Right kidney (tissue), 1 donor: ENCODE measurements around the gene SLCO2A1.

Experiments used
- DNase-seq: peaks from one replicate; pipeline ENCODE4 v3.0.0-alpha.2; 2016

Gene SLCO2A1

DNA sequence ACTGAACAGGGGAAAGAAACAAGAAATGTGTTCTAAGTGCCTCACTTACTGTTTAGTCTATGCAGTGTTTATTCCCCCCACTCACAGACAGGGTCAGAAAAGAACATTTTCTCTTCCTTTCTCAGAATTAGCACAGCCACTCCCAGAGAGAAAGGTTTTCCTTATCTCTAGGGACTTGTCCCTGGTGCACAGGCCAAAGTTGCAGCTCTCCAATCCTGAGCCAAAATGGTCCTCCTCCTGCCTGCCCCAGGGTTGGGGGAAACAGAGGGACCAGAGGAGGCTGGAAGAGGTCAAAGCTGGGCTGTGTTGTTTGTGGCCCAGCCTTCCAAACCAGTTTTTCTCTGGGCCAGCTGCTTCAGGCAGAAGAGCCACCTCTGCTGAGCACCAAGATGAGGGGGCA is 146.1 kb downstream of the SLCO2A1 start:
- no peak for DNase-seq

DNA sequence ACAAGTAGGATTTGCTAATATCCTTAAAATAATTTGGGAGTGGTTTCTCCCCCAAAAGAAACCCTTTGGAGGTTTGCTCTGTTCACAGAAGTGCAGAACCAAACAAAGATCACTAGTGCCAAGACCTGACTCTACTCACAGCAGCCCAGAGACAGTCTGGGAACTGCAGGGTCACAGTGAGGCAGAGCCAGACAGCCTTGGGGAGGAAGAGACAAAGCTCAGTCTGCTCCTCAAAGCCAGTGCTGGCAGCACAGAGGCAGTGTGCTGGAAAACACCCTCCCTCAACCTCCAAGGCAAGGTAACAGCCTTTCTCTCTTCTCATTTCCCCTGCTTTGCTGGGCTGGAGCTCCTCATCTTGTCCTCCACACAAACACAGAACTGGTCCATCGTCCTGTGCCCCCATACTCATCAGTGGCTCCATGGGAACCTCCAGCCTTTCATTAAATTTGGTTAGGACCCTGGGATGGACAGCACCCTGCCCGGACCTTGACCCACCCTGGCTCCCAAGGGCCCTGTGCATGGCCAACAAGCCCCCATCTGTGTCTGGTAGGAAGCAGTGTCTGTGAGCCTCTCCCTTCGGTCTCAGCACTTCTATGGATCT is 146.6 kb downstream of the SLCO2A1 start:
- no peak for DNase-seq

DNA sequence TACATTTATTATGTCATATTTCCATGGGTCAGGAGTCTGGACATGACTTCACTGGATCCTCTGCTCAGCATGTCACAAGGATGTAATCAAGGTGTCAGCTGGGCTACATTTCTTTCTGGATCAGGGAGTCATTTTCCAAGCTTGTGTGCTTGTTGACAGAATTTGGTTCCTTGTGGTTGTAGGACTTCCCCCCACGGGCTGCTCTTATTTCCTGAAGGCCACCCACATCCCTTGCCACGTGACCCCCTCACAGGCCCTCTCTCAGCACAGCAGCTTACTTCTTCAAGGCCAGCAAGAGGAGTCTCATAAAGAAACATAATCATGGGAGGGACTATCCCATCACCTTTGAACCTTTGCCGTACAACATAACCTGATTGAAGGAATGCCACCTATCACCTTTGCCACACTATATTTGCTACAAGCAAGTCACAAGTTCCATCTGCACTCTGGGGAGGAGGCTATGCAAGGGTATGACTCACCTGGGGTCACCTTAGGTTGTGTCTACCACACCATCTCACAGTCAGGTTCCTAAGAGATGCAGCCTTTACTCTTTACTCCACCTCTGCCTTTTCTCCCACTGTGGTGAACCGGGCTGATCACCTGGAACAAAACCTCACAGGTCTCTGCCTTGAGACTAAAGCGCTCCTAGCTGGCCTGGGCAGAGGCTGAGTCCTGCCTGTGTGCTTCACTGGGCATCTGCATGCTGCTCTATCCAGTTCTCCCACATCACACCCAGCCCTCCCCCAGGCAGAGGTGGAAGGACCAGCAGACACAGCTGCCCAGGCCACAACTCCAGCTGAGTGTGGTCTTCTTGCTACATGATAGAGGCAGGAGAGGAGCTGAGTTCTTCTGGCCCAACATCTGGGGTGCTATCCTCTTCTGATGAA is 147.5 kb downstream of the SLCO2A1 start:
- DNase-seq: no peak

DNA sequence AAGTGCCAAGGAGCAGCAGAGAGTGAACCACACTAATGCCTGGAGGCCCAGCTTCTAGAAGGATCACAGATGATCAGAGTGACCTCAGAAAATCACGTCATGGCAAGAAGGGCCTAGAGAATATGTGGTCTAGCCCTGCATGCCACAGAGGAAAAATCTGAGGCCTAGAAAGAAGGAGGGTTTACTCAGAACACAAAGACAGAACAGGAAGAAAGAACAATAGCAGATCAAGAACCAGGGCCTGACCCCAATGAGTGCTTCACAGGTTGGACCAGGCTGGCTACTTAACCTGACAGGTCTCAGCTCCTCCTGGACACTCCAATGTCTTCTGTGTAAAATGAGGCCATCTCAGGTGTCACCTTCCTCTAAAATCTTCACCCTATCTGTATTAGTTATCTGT is 148.2 kb downstream of the SLCO2A1 start:
- no peak for DNase-seq

DNA sequence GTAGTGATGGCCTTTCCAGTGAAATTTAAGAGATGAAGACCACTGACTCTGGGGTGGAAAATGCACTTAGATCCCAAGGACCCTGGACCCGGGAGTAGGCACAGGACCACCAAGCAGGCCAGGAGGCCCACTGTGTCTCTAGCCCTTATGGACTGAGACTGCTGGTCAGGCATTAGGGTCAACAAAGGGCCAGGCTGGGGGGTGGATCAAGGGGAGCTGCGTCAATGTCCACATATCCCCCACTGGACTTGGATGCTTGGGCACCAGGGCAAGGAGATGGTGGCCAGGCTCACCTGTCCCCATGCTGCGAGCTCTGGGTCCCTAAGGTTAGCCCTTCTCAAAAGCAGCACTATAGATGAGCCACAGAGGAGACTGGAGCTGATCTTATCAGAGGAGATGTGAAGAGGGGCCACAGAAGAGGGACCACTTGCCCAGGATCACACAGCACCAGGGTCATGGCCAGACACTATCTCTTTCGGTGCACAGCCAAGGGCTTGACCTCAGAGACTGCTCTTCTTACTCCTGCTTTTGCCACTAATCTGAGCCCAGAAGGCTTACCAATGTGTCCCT is 148.8 kb downstream of the SLCO2A1 start:
- no peak for DNase-seq

DNA sequence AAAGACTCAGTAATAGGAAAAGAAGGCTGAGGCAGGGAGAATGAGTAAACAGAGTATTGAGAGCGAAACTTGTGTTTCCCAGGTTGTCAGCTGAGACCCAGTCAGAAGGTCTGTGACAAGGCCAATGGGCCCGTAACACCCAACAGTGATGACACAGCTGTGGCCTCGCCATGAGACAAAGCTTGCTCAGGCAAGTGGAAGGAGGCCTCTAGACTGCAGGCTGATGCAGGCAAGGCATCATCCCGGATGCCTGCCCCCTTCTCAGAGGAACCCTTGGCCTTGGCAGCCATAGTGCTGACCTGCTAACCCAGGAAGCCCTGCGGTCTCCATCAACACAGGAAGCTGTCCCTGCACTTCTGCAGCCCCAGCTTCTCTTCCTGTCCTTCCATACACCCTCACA is 149.4 kb downstream of the SLCO2A1 start:
- no peak for DNase-seq

DNA sequence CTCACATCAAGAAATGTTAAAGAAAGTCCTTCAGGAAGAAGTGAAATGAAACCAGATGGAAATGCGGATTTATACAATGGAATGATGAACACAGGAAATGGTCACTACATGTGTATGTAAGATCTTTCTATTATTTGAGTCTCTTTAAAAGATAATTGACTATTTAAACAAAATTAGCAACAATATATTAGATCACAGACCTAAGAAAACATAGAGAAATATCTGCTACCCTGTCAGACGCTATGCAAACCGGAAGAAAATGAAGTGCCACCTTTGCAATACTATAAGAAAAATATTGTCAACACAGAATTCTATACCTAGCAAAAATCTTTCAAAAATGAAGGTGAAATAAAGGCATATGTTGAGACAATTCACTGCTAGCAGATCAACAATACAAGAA is 151.2 kb downstream of the SLCO2A1 start:
- no peak for DNase-seq
